KMS-11 (cell line): ENCODE results near the gene CD81.

Experiments
- H2AFZ ChIP-seq: fragments of 200-600 bp; sonication (generic); 2 replicates; pipeline ENCODE4 v1.6.1; 2016; ENCODE audit warnings: antibody characterized with exemption, mixed run types, low read depth
- H3K27ac ChIP-seq: fragments of 200-600 bp; sonication (generic); 2 replicates; pipeline ENCODE4 v1.6.1; 2016; ENCODE audit warnings: mild to moderate bottlenecking, mixed run types
- H3K27me3 ChIP-seq: fragments of 200-600 bp; sonication (generic); 2 replicates; pipeline ENCODE4 v1.6.1; 2017; ENCODE audit warnings: mild to moderate bottlenecking, low read depth, mixed run types, moderate library complexity; ENCODE audit not compliant: insufficient read depth
- H3K36me3 ChIP-seq: fragments of 200-600 bp; sonication (generic); 2 replicates; pipeline ENCODE4 v1.6.1; 2017; ENCODE audit warnings: mild to moderate bottlenecking, mixed run types; ENCODE audit not compliant: insufficient read depth
- H3K4me1 ChIP-seq: fragments of 200-600 bp; sonication (generic); 2 replicates; pipeline ENCODE4 v1.6.1; 2016; ENCODE audit warnings: mild to moderate bottlenecking, low read depth, mixed run types; ENCODE audit not compliant: poor library complexity, severe bottlenecking
- H3K4me2 ChIP-seq: fragments of 200-600 bp; sonication (generic); 2 replicates; pipeline ENCODE4 v1.7.0; 2016; ENCODE audit warnings: mild to moderate bottlenecking, mixed run types
- H3K4me3 ChIP-seq: fragments of 200-600 bp; sonication (generic); IDR thresholded peaks from 2 replicates; pipeline ENCODE4 v1.6.1; 2017; ENCODE audit warnings: low read depth, low read length, mixed read lengths; ENCODE audit not compliant: insufficient read depth
- H3K79me2 ChIP-seq: fragments of 200-600 bp; sonication (generic); 2 replicates; pipeline ENCODE4 v1.6.1; 2016; ENCODE audit warnings: low read depth, mixed run types; ENCODE audit not compliant: insufficient read depth
- H3K9ac ChIP-seq: fragments of 200-600 bp; sonication (generic); 2 replicates; pipeline ENCODE4 v1.6.1; 2016; ENCODE audit warnings: mild to moderate bottlenecking, mixed run types
- H4K20me1 ChIP-seq: fragments of 200-600 bp; sonication (generic); 2 replicates; pipeline ENCODE4 v1.6.1; 2016; ENCODE audit warnings: mild to moderate bottlenecking, mixed run types; ENCODE audit not compliant: insufficient read depth
- CTCF ChIP-seq: fragments of 200-600 bp; sonication (generic); conservative IDR thresholded peaks from 2 replicates; pipeline ENCODE4 v1.6.1; 2017; ENCODE audit warnings: low read depth, mild to moderate bottlenecking, antibody characterized with exemption, low read length, moderate library complexity, mixed read lengths

CD81 gene

GRCh38 chr11:2431395-2431794 lies 54.3 kb downstream of the CD81 start:
- Histone ChIP-seq H3K4me1 (no peaks in the 10 kb centered on the region), H3K4me2 (no peak overlapping the region), H3K9ac (no peak overlapping the region), H3K36me3 (no peaks in the 10 kb centered on the region), H3K4me3 (no peak overlapping the region), H3K79me2 (no peaks in the 10 kb centered on the region), H3K27ac (no peak overlapping the region), H3K27me3 (no peaks in the 10 kb centered on the region; the same call in 1 of the 2 replicates), H2AFZ (no peak overlapping the region), H4K20me1 (no peaks in the 10 kb centered on the region)
- no peak for TF ChIP-seq CTCF

- Histone ChIP-seq H3K4me2 (no peak overlapping the region), H3K36me3 (no peaks in the 10 kb centered on the region), H3K9ac (no peak overlapping the region), H3K4me3 (no peak overlapping the region), H2AFZ (no peak overlapping the region), H4K20me1 (no peaks in the 10 kb centered on the region), H3K79me2 (no peaks in the 10 kb centered on the region), H3K27ac (no peak overlapping the region), H3K4me1 (no peaks in the 10 kb centered on the region), H3K27me3 (no peaks in the 10 kb centered on the region; the same call in 1 of the 2 replicates)
- no peak for TF ChIP-seq CTCF
Measured at GRCh38 chr11:2432171-2432621, 55.1 kb downstream of the CD81 start.

GRCh38 chr11:2432628-2433071 lies 55.5 kb downstream of the CD81 start:
- Histone ChIP-seq H3K79me2 (no peaks in the 10 kb centered on the region), H3K9ac (no peak overlapping the region), H3K4me2 (no peak overlapping the region), H3K27ac (no peak overlapping the region), H2AFZ (no peak overlapping the region), H3K4me1 (no peaks in the 10 kb centered on the region), H3K36me3 (no peaks in the 10 kb centered on the region), H3K27me3 (no peaks in the 10 kb centered on the region; the same call in 1 of the 2 replicates), H4K20me1 (no peaks in the 10 kb centered on the region), H3K4me3 (no peak overlapping the region)
- TF ChIP-seq CTCF = no peak

- Histone ChIP-seq H3K4me3 (no peak overlapping the region), H4K20me1 (no peaks in the 10 kb centered on the region), H3K79me2 (no peaks in the 10 kb centered on the region), H3K9ac (no peak overlapping the region), H3K36me3 (no peaks in the 10 kb centered on the region), H3K27ac (no peak overlapping the region), H3K4me2 (no peak overlapping the region), H3K4me1 (no peaks in the 10 kb centered on the region), H3K27me3 (no peaks in the 10 kb centered on the region), H2AFZ (no peak overlapping the region)
- TF ChIP-seq CTCF = no peak
Measured at GRCh38 chr11:2433106-2433925, 56.2 kb downstream of the CD81 start.
